ENCODE measurements around the gene LPCAT3.

DNA sequence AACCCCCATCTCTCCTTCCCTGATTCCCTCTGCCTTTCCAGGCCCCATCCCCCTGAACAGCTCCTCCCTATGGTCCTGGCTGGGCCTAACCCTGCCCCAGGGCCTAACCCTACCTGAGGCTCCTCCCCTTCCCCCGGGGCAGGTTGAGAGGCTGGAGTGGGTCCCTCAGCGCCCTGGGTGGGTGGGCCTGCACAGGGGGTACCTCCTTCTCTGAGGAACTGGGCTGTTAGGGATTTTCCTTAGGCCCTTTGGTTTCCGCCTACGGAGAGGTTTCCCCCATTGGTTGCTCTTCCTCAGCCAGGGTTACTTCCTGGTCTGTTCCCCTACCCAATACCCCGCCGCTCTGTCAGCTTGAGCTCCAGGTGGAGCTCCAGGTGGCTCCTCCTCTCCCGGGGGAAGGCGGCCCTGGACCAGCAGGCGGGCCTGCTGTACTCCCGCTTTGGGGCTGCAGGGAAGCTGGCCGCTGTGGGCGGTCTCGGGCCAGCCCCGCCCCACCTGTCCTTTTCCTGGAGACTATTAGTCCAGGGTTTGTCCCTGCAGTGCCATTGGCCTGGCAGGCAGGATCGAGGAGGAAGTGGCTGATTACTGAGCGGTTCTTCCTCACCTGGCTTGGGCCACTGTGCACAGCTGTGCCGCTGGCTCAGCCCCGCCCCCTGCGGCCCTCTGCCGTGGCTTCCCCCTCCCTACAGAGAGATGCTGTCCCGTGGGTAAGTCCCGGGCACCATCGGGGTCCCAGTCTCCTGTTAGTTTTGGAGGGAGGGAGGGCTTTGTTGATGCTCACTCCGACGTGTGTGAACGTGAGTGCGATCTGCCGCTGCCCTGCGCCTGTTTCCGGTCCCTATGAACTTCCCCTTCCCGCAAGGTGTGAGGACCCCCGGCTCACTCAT is 72.0 kb downstream of the LPCAT3 start:
- TF ChIP-seq, protein P1, sequence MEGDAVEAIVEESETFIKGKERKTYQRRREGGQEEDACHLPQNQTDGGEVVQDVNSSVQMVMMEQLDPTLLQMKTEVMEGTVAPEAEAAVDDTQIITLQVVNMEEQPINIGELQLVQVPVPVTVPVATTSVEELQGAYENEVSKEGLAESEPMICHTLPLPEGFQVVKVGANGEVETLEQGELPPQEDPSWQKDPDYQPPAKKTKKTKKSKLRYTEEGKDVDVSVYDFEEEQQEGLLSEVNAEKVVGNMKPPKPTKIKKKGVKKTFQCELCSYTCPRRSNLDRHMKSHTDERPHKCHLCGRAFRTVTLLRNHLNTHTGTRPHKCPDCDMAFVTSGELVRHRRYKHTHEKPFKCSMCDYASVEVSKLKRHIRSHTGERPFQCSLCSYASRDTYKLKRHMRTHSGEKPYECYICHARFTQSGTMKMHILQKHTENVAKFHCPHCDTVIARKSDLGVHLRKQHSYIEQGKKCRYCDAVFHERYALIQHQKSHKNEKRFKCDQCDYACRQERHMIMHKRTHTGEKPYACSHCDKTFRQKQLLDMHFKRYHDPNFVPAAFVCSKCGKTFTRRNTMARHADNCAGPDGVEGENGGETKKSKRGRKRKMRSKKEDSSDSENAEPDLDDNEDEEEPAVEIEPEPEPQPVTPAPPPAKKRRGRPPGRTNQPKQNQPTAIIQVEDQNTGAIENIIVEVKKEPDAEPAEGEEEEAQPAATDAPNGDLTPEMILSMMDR (IDR thresholded peaks at IDR 0.05): peak in 3 of 6 experiments; percentile 39 to 46 (median 41)
- TF ChIP-seq POLR2A (IDR thresholded peaks at IDR 0.05): peak; percentile 88 to 97
